ENCODE results near the gene ZNF18.
"Not testable (repeated sequence)": the region's sequence is repeated elsewhere in the genome, so short reads cannot be mapped to it uniquely, and the experiment has no call there.

GRCh38 chr17:11943086-11943485 lies 54.2 kb downstream of the ZNF18 start:
- TF ChIP-seq, protein P1, sequence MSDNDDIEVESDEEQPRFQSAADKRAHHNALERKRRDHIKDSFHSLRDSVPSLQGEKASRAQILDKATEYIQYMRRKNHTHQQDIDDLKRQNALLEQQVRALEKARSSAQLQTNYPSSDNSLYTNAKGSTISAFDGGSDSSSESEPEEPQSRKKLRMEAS (IDR thresholded peaks at IDR 0.05; ENCODE audit: insufficient read depth, insufficient read length): not testable (repeated sequence)
- TF ChIP-seq CTCF (IDR thresholded peaks at IDR 0.05; ENCODE audit: extremely low read depth in 1 of 2, insufficient read depth in 1 of 2, low read depth in 1 of 2, low read length in 2 of 2); POLR2AphosphoS5 (IDR thresholded peaks at IDR 0.05; ENCODE audit: insufficient read depth, low read depth, low read length); JUN (IDR thresholded peaks at IDR 0.05; ENCODE audit: borderline replicate concordance, insufficient read depth, insufficient read length, low read depth); EZH2 (IDR thresholded peaks at IDR 0.05; ENCODE audit: borderline replicate concordance, low read depth, low read length, severe bottlenecking); POLR2A (IDR thresholded peaks at IDR 0.05; ENCODE audit: low read depth, low read length); FOS (IDR thresholded peaks at IDR 0.05; ENCODE audit: borderline replicate concordance, insufficient read depth, low read length); MYC (IDR thresholded peaks at IDR 0.05; ENCODE audit: low read depth, low read length); GATA2 (IDR thresholded peaks at IDR 0.05; ENCODE audit: insufficient read depth, insufficient read length, low read depth, low read length): not testable (repeated sequence)
